ENCODE results near the gene C1orf116. TPM values are rescaled to one million over a fixed set of nuclear protein-coding genes. Genes with fewer than 3 reads are reported as not detected.
"Not testable (repeated sequence)": the region's sequence is repeated elsewhere in the genome, so short reads cannot be mapped to it uniquely, and the experiment has no call there.

Gene C1orf116
- total and polyA plus RNA-seq, 2 experiments from 2014 or later, result 0.21 to 0.29 TPM

DNA sequence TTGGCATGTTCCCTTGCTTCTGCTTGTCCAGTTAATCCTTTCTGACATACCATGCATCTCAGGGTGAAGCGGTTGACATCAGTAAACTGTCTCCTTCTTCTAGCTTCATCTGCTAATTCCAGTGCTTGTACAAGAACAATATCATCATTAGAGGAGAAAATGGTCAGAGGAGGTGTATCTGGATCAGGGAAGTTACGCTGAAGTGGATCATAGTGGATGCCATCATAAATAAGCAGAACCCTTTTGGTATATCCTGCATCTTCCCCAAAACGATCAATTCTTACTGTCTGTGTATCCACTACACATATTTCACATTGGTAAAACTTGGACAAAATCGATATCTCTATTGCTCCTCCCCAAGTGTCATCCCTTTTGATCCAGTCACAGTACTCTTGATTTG, 16.5 kb upstream of the C1orf116 start:
- H3K27ac ChIP-seq, result no peak overlapping the region
- no peak for DNase-seq (ENCODE audit: low read depth in 1 of 2, low spot score in 1 of 2)
- TF ChIP-seq, protein P1, sequence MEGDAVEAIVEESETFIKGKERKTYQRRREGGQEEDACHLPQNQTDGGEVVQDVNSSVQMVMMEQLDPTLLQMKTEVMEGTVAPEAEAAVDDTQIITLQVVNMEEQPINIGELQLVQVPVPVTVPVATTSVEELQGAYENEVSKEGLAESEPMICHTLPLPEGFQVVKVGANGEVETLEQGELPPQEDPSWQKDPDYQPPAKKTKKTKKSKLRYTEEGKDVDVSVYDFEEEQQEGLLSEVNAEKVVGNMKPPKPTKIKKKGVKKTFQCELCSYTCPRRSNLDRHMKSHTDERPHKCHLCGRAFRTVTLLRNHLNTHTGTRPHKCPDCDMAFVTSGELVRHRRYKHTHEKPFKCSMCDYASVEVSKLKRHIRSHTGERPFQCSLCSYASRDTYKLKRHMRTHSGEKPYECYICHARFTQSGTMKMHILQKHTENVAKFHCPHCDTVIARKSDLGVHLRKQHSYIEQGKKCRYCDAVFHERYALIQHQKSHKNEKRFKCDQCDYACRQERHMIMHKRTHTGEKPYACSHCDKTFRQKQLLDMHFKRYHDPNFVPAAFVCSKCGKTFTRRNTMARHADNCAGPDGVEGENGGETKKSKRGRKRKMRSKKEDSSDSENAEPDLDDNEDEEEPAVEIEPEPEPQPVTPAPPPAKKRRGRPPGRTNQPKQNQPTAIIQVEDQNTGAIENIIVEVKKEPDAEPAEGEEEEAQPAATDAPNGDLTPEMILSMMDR (IDR thresholded peaks at IDR 0.05; ENCODE audit: low read depth, low read length), result no peak
- H3K36me3 ChIP-seq, result peaks cover 10% of the 10 kb centered on the region
- no peak overlapping the region for H3K4me3 ChIP-seq
- no peaks in the 10 kb centered on the region for H3K27me3 ChIP-seq
- no peaks in the 10 kb centered on the region for H3K9me3 ChIP-seq (ENCODE audit: low read depth)
- peaks cover 23% of the 10 kb centered on the region for H3K4me1 ChIP-seq (ENCODE audit: low read depth)

DNA sequence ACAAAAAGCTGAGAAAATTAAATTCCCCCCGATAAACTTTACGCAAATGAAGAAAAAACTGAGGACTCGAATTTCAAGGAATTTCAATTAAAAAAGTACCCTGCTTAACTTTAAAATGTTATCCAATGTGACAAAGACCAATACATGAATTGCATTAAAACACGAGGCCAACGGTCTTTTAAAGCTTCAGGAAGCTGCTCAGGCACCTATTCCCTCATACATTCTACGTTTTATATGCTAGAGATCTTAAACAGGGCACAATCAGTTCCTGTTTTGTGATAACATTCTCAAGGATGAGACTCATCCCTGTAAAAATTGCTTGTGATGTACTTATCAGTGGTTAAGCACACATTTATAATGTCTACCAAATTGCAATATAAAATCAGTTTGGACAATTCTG, 15.5 kb upstream of the C1orf116 start:
- TF ChIP-seq, protein P1 (IDR thresholded peaks at IDR 0.05; ENCODE audit: low read depth, low read length), result no peak
- no peaks in the 10 kb centered on the region for H3K27me3 ChIP-seq

DNA sequence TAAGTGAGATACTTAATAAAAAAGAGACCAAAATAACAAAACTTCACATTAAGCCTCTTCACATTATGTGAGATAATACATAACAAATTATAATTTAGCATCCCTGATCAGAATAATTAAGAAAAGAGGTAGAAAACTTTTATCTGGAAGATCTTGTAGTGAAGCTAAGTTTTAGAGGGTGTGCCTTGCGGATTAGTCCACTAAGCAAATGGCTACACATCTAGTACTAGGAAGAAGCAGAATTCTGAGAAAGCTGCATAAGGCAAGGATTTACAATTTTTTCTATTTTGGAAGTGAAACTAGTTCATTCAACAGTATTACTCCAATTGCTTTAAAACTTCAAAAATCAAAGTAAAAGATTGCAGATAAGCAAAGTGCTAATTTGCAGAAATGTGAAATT, 14.9 kb upstream of the C1orf116 start:
- peaks cover 10% of the 10 kb centered on the region for H3K36me3 ChIP-seq
- H3K9me3 ChIP-seq (ENCODE audit: low read depth), result no peaks in the 10 kb centered on the region
- DNase-seq (ENCODE audit: low read depth in 1 of 2, low spot score in 1 of 2), result no peak
- TF ChIP-seq, protein P1 (IDR thresholded peaks at IDR 0.05; ENCODE audit: low read depth, low read length), result no peak
- H3K27ac ChIP-seq, result no peak overlapping the region
- no peak overlapping the region for H3K4me3 ChIP-seq
- peaks cover 23% of the 10 kb centered on the region for H3K4me1 ChIP-seq (ENCODE audit: low read depth)
- no peaks in the 10 kb centered on the region for H3K27me3 ChIP-seq

More for the DNA sequence above, 15.5 kb upstream of the C1orf116 start:
- Histone ChIP-seq H3K36me3 (peaks cover 10% of the 10 kb centered on the region), H3K9me3 (ENCODE audit: low read depth) (no peaks in the 10 kb centered on the region), H3K27ac (no peak overlapping the region), H3K4me3 (no peak overlapping the region), H3K4me1 (ENCODE audit: low read depth) (peaks cover 23% of the 10 kb centered on the region)
- DNase-seq (ENCODE audit: low read depth in 1 of 2, low spot score in 1 of 2), result no peak

DNA sequence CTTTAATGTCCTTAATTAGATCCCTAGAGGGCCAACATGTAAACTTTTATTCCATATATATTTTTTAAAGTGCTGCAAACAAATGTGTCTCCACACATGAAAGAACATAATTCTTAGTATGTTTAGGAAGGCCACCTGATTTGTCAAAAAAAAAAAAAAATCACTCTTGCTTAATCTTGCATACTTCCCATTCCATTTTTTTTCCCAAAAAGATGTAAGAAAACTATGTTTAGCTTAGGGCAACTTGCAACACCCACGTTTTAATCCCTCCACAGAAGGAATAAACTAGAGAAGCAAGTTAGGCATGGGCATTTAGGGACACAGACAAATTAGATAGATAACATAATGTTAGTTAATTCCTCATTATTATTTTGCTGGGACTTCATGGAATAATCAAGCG, 12.9 kb upstream of the C1orf116 start:
- TF ChIP-seq, protein P1 (IDR thresholded peaks at IDR 0.05; ENCODE audit: low read depth, low read length), result no peak
- Histone ChIP-seq H3K4me3 (no peak overlapping the region), H3K27ac (no peak overlapping the region), H3K4me1 (ENCODE audit: low read depth) (peaks cover 20% of the 10 kb centered on the region), H3K27me3 (no peaks in the 10 kb centered on the region), H3K9me3 (ENCODE audit: low read depth) (no peaks in the 10 kb centered on the region), H3K36me3 (peaks cover 10% of the 10 kb centered on the region)
- no peak for DNase-seq (ENCODE audit: low read depth in 1 of 2, low spot score in 1 of 2)

DNA sequence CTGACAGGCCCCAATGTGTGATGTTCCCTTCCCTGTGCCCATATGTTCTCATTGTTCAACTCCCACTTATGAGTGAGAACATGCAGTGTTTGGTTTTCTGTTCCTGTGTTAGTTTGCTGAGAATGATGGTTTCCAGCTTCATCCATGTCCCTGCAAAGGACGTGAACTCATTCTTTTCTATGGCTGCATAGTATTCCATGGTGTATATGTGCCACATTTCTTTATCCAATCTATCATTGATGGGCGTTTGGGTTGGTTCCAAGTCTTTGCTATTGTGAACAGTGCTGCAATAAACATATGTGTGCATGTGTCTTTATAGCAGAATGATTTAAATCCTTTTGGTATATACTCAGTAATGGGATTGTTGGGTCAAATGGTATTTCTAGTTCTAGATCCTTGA, 8.8 kb upstream of the C1orf116 start:
- H3K9me3 ChIP-seq (ENCODE audit: low read depth); DNase-seq (ENCODE audit: low read depth in 1 of 2, low spot score in 1 of 2); H3K27ac ChIP-seq; H3K36me3 ChIP-seq; H3K4me3 ChIP-seq: not testable (repeated sequence)
- Histone ChIP-seq H3K4me1 (ENCODE audit: low read depth) (peaks cover 14% of the 10 kb centered on the region), H3K27me3 (peaks cover 17% of the 10 kb centered on the region)

DNA sequence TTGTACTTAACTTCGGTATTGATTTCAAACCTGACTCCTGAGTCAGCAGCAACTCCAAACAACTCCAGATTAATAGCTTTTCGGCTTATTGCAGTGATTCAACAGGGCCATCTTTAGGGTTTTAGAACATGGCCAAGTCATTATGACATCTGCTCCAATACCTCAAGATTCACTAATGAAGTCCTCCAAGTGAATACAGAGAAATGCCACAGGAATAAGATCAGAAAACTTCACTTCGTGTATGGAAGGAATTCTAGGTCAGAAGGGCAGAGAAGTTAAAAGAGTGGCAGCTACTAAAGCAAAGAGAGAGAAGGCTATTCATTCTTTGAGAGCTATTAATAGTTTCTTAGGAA, 7.6 kb upstream of the C1orf116 start:
- no peaks in the 10 kb centered on the region for H3K9me3 ChIP-seq (ENCODE audit: low read depth)
- no peaks in the 10 kb centered on the region for H3K36me3 ChIP-seq
- no peak overlapping the region for H3K4me3 ChIP-seq
- peaks cover 14% of the 10 kb centered on the region for H3K4me1 ChIP-seq (ENCODE audit: low read depth)
- H3K27ac ChIP-seq, result peak overlapping the region; percentile 24
- H3K27me3 ChIP-seq, result peaks cover 18% of the 10 kb centered on the region
- DNase-seq (ENCODE audit: low read depth in 1 of 2, low spot score in 1 of 2), result no peak
- TF ChIP-seq, protein P1 (IDR thresholded peaks at IDR 0.05; ENCODE audit: low read depth, low read length), result no peak

Data from cardiac muscle cell (in vitro differentiated cells and primary cell).